GM23248 (cell line): ENCODE measurements around the gene RAMACL.

Source experiments
- EZH2 ChIP-seq: fragments of 200-600 bp; sonication (generic); IDR thresholded peaks from 2 replicates; pipeline ENCODE4 v1.6.1; 2018; ENCODE audit warnings: antibody characterized with exemption, mild to moderate bottlenecking; ENCODE audit not compliant: insufficient read depth, poor library complexity, severe bottlenecking
- EZH2phosphoT487 ChIP-seq: fragments of 200-600 bp; sonication (generic); IDR thresholded peaks from 2 replicates; pipeline ENCODE4 v1.6.1; 2018; ENCODE audit warnings: antibody characterized with exemption, moderate library complexity, mild to moderate bottlenecking, low read depth; ENCODE audit not compliant: insufficient read depth

DNA sequence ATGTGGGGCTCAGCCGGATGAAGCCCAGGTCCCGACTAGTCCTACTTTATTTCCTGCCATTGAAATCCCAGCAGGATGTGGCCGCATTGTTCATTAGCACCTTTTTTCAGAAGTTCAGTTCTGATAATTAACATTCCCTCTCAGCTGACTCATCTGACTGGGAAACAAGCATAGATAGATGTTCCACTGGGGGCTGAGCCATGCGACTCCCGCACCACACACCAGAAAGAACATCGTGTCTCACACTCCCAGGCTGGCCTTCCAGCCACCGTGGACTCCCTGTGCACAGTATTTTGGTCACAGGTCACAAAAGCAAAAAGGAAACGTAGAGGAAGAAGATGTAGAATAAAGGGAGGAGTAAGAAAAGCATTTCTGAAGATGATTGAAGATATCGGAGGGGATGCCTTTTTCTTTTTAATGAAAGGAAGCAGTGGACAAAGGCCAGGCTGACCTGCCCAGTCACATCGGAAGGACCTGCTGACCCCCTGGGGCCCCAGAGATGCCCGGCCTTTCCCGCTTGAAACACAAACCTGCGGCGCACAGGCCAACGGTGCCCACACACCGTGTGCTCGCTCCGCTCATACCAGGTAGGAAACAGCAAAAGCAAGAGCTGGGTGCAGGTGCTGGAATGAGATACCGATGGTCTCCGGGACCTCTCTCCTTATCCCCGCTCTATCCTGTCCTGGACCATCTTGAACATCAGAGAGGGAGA lies 28.7 kb upstream of the RAMACL start:
- no peak for TF ChIP-seq EZH2
- TF ChIP-seq EZH2phosphoT487, result no peak
